H1 (cell line): ENCODE results near the gene GNG12. TPM values are rescaled to one million over a fixed set of nuclear protein-coding genes. Genes with fewer than 3 reads are reported as not detected.

Experiments
- CTCF ChIA-PET: fragments of 300-600 bp; sonication (Branson Sonifier 250); formaldehyde crosslinking; loops from one replicate; lab custom pipeline; 2021; ENCODE audit not compliant: partially characterized antibody; lab: Charles Lee
- POLR2A ChIA-PET: fragments of 300-600 bp; sonication (Branson Sonifier 250); formaldehyde crosslinking; loops from one replicate; lab custom pipeline; 2021; ENCODE audit warnings: inconsistent platforms; ENCODE audit not compliant: partially characterized antibody; lab: Charles Lee
- DNase-seq, 2 experiments: peaks; one replicate each; pipeline versions ENCODE4 v3.0.0 to v3.0.0-alpha.2; 2010 to 2022; ENCODE audit warnings: low spot score in 2 of 2, low read depth in 1 of 2, mixed read lengths in 1 of 2
- FAIRE-seq: peaks from 2 replicates; lab custom pipeline; 2011; peaks lifted over from hg19 to GRCh38; lab: Jason Lieb, UNC
- H2AFZ ChIP-seq: 2 replicates; pipeline ENCODE4 v1.8.1; 2012; ENCODE audit warnings: low read length, inconsistent platforms
- H2AK5ac ChIP-seq: 2 replicates; pipeline ENCODE4 v1.6.1; 2013; ENCODE audit warnings: low read depth, low read length
- H2BK120ac ChIP-seq: replicated peaks from 2 replicates; pipeline ENCODE3; 2013; ENCODE audit warnings: low read depth, low read length, inconsistent platforms
- H2BK12ac ChIP-seq: 2 replicates; pipeline ENCODE4 v1.6.1; 2013; ENCODE audit warnings: low read depth, low read length
- H2BK15ac ChIP-seq: 2 replicates; pipeline ENCODE4 v1.6.1; 2013; ENCODE audit warnings: low read length
- H2BK20ac ChIP-seq: 2 replicates; pipeline ENCODE4 v1.6.1; 2013; ENCODE audit warnings: low read length
- H2BK5ac ChIP-seq: 2 replicates; pipeline ENCODE4 v1.6.1; 2013; ENCODE audit warnings: low read depth, low read length
- H3K14ac ChIP-seq: 2 replicates; pipeline ENCODE4 v1.6.1; 2013; ENCODE audit warnings: inconsistent platforms; ENCODE audit not compliant: insufficient read length
- H3K18ac ChIP-seq: 2 replicates; pipeline ENCODE4 v1.6.1; 2013; ENCODE audit warnings: low read length; ENCODE audit errors: extremely low read depth
- H3K23ac ChIP-seq: 2 replicates; pipeline ENCODE4 v1.6.1; 2013; ENCODE audit warnings: inconsistent platforms; ENCODE audit not compliant: insufficient read length
- H3K23me2 ChIP-seq: 2 replicates; pipeline ENCODE4 v1.6.1; 2013; ENCODE audit warnings: low read depth, low read length
- H3K27ac ChIP-seq: 2 replicates; pipeline ENCODE4 v1.6.1; 2011; ENCODE audit warnings: low read depth, low read length, inconsistent platforms
- H3K27me3 ChIP-seq, 4 experiments: replicated peaks in 1 of 4; 1 replicate in 1 of 4; 2 replicates in 3 of 4; pipeline versions ENCODE4 v1.6.1 to v1.8.1; 2011 to 2013; ENCODE audit warnings: low read length in 3 of 4, mild to moderate bottlenecking in 3 of 4, inconsistent platforms in 2 of 4, mixed read lengths in 2 of 4, moderate library complexity in 1 of 4; ENCODE audit not compliant: control insufficient read depth in 3 of 4, insufficient read depth in 3 of 4; ENCODE audit errors: extremely low read depth in 1 of 4
- H3K36me3 ChIP-seq, 4 experiments: 2 replicates each; pipeline versions ENCODE4 v1.6.1 to v1.8.1; 2011 to 2013; ENCODE audit warnings: mild to moderate bottlenecking in 4 of 4, low read length in 3 of 4, moderate library complexity in 2 of 4, control low read depth in 1 of 4, inconsistent platforms in 1 of 4; ENCODE audit not compliant: insufficient read depth in 4 of 4, control insufficient read depth in 2 of 4
- H3K4ac ChIP-seq: replicated peaks from 2 replicates; pipeline ENCODE3; 2013; ENCODE audit warnings: low read length, low read depth, mixed read lengths, inconsistent platforms; ENCODE audit not compliant: insufficient read length
- H3K4me1 ChIP-seq, 4 experiments: replicated peaks in 1 of 4; 1 replicate in 1 of 4; 2 replicates in 3 of 4; pipeline versions ENCODE4 v1.6.1 to v1.8.1; 2011 to 2013; ENCODE audit warnings: low read length in 3 of 4, inconsistent platforms in 2 of 4, mixed read lengths in 1 of 4; ENCODE audit not compliant: insufficient read depth in 4 of 4, control insufficient read depth in 3 of 4
- H3K4me2 ChIP-seq, 2 experiments: 2 replicates each; pipeline versions ENCODE4 v1.6.1 to v1.8.1; 2011 to 2013; ENCODE audit warnings: low read depth in 2 of 2, low read length in 2 of 2, control low read depth in 1 of 2, inconsistent platforms in 1 of 2, mild to moderate bottlenecking in 1 of 2; ENCODE audit not compliant: insufficient read depth in 1 of 2
- H3K4me3 ChIP-seq, 4 experiments: fragments of 200-600, 300-600 bp in 1 of 4; sonication (generic), shearing (Covaris generic), sonication (Bioruptor Twin) in 1 of 4; 2 replicates each; pipeline versions ENCODE4 v1.5.1 to v1.8.1; 2011 to 2016; ENCODE audit warnings: low read length in 4 of 4, low read depth in 3 of 4, control low read depth in 2 of 4, inconsistent platforms in 2 of 4, mild to moderate bottlenecking in 2 of 4, mixed read lengths in 1 of 4, moderate library complexity in 1 of 4; ENCODE audit not compliant: insufficient read depth in 2 of 4; ENCODE audit errors: extremely low read depth in 1 of 4
- H3K56ac ChIP-seq: replicated peaks from 2 replicates; pipeline ENCODE3; 2013; ENCODE audit warnings: low read depth, mild to moderate bottlenecking, mixed read lengths, low read length, inconsistent platforms; ENCODE audit not compliant: insufficient read length
- H3K79me1 ChIP-seq: 2 replicates; pipeline ENCODE4 v1.6.1; 2013; ENCODE audit warnings: low read depth, low read length, control low read depth
- H3K79me2 ChIP-seq, 2 experiments: 2 replicates each; pipeline versions ENCODE4 v1.6.1 to v1.8.1; 2012 to 2013; ENCODE audit warnings: low read length in 2 of 2, mild to moderate bottlenecking in 2 of 2, inconsistent platforms in 1 of 2; ENCODE audit not compliant: insufficient read depth in 2 of 2, control insufficient read depth in 1 of 2
- H3K9ac ChIP-seq, 4 experiments: replicated peaks in 1 of 4; 1 replicate in 1 of 4; 2 replicates in 3 of 4; pipeline versions ENCODE4 v1.6.1 to v1.8.1; 2011 to 2013; ENCODE audit warnings: low read depth in 3 of 4, low read length in 3 of 4, control low read depth in 2 of 4, mild to moderate bottlenecking in 2 of 4, moderate library complexity in 2 of 4, inconsistent platforms in 1 of 4; ENCODE audit errors: extremely low read depth in 1 of 4
- H3K9me3 ChIP-seq, 2 experiments: 2 replicates each; pipeline versions ENCODE4 v1.6.1 to v1.8.1; 2012 to 2013; ENCODE audit warnings: mild to moderate bottlenecking in 2 of 2, moderate library complexity in 2 of 2, control low read depth in 1 of 2, inconsistent platforms in 1 of 2, low read depth in 1 of 2, low read length in 1 of 2, mixed read lengths in 1 of 2; ENCODE audit not compliant: insufficient read depth in 2 of 2
- H4K20me1 ChIP-seq, 2 experiments: replicated peaks in 1 of 2; 2 replicates each; pipeline versions ENCODE3 to v1.8.1; 2011 to 2013; ENCODE audit warnings: inconsistent platforms in 2 of 2, low read length in 2 of 2, mild to moderate bottlenecking in 1 of 2; ENCODE audit not compliant: insufficient read depth in 2 of 2, control insufficient read depth in 1 of 2
- H4K5ac ChIP-seq: 2 replicates; pipeline ENCODE4 v1.6.1; 2013; ENCODE audit warnings: low read length, low read depth, mixed read lengths, inconsistent platforms; ENCODE audit not compliant: insufficient read length
- H4K8ac ChIP-seq: 2 replicates; pipeline ENCODE4 v1.8.0; 2013; ENCODE audit warnings: mild to moderate bottlenecking, moderate library complexity, low read length, inconsistent platforms; ENCODE audit not compliant: insufficient read depth; ENCODE audit errors: extremely low read depth
- H4K91ac ChIP-seq: replicated peaks from 2 replicates; pipeline ENCODE3; 2013; ENCODE audit warnings: low read length, mixed read lengths, inconsistent platforms; ENCODE audit not compliant: insufficient read length
- BCL11A ChIP-seq, 2 experiments: IDR thresholded peaks; one replicate each; pipeline ENCODE4 v1.6.1; 2011; ENCODE audit warnings: low read depth in 2 of 2, low read length in 2 of 2, mild to moderate bottlenecking in 2 of 2
- CBX5 ChIP-seq: fragments of 300-800, 300-1000 bp; sonication (generic); IDR thresholded peaks from 2 replicates; pipeline ENCODE4 v1.7.1; 2016; ENCODE audit warnings: antibody characterized with exemption, low read length, low read depth
- CBX8 ChIP-seq: fragments of 300-800, 300-1000 bp; sonication (generic); IDR thresholded peaks from 2 replicates; pipeline ENCODE4 v1.7.1; 2016; ENCODE audit warnings: low read depth, low read length, borderline replicate concordance
- HDAC6 ChIP-seq: IDR thresholded peaks from one replicate; pipeline ENCODE4 v1.7.1; 2012; ENCODE audit warnings: low read depth, mild to moderate bottlenecking, inconsistent platforms, low read length, moderate library complexity
- KDM4A ChIP-seq: IDR thresholded peaks from one replicate; pipeline ENCODE4 v1.7.1; 2012; ENCODE audit warnings: low read depth, mild to moderate bottlenecking, moderate library complexity, low read length, inconsistent platforms; ENCODE audit not compliant: severe bottlenecking
- POLR2AphosphoS5 ChIP-seq: IDR thresholded peaks from 2 replicates; pipeline ENCODE4 v1.6.1; 2011; ENCODE audit warnings: low read depth, low read length
- SAP30 ChIP-seq: fragments of 300-600 bp; sonication (generic); IDR thresholded peaks from 2 replicates; pipeline ENCODE4 v1.7.1; 2012; ENCODE audit warnings: low read length, moderate library complexity, mild to moderate bottlenecking, inconsistent platforms; ENCODE audit not compliant: insufficient read depth, insufficient replicate concordance
- SIX5 ChIP-seq: IDR thresholded peaks from 2 replicates; pipeline ENCODE4 v1.6.1; 2011; ENCODE audit warnings: mild to moderate bottlenecking, low read depth, low read length
- TAF1 ChIP-seq: IDR thresholded peaks from 2 replicates; pipeline ENCODE4 v1.6.1; 2011; ENCODE audit warnings: mild to moderate bottlenecking, low read depth, low read length
- WGBS, 2 experiments: shearing (Covaris generic) in 1 of 2; methylation state at CpG; one replicate each; pipeline versions ENCODE4 v1.1.6 to v1.1.7; 2013 to 2015; ENCODE audit warnings: low lambda C conversion rate in 2 of 2, mixed read lengths in 2 of 2, inconsistent platforms in 1 of 2, low coverage in 1 of 2, missing lambda C conversion rate in 1 of 2; ENCODE audit not compliant: insufficient replicate concordance in 2 of 2, insufficient coverage in 1 of 2, insufficient read length in 1 of 2; ENCODE audit errors: extremely low coverage in 1 of 2, missing lambda C conversion rate in 1 of 2; 5-methylcytosine and 5-hydroxymethylcytosine counted together
- polyA plus RNA-seq, 7 experiments: library from polyadenylated mRNA; depleted of rRNA in 3 of 7; stranded (reverse) in 5 of 7; unstranded in 2 of 7; fragments of >200 nt in 5 of 7; fragments of 200-250 nt in 2 of 7; gene quantifications; 1 replicate in 5 of 7; 2 replicates in 1 of 7; 4 replicates in 1 of 7; pipeline versions ENCODE4 v1.2.1 to v1.2.3, GENCODE V29; 2011 to 2013; ENCODE audit warnings: missing spikeins in 2 of 7, mixed read lengths in 2 of 7
- total RNA-seq: library from RNA; stranded (reverse); fragmentation: NEBNext Ultra II Directional; extraction: Animal tissue kit (Norgen Biotek cat#: 25700); gene quantifications from 2 replicates; pipeline ENCODE4 v1.2.1, GENCODE V29; 2021

Gene GNG12
- total and polyA plus RNA-seq, 2 of the 8 experiments (the other 6 are each of a cell fraction or from before 2014, with no cell fraction given), result 11.4 to 35.8 TPM

GRCh38 chr1:67835663-67836452, 2.6 kb upstream of the GNG12 start:
- H3K27me3 ChIP-seq, result peaks cover 3 to 22% (median 17%) of the 10 kb centered on the region in 4 experiments; a peak in 6 of 7 replicates
- POLR2A ChIA-PET, result no interaction called here
- peaks cover 7% of the 10 kb centered on the region for H3K23me2 ChIP-seq
- CTCF ChIA-PET, result interaction anchor here (0.6 to 5.8 kb wide), 12 partner anchors 8 to 300 kb away, joined by 3 to 34 read pairs (median 4); no protein-coding TSS in a partner anchor
- H3K79me2 ChIP-seq, result peaks cover 0 to 4% of the 10 kb centered on the region in 2 experiments; a peak in 2 of 4 replicates
- WGBS, 2 experiments, result 73% methylated on average over 3 of the region's 3 CpGs; no CpG with 5 or more reads in 1 of the 2 experiments
- no peak overlapping the region for H3K14ac ChIP-seq
- peaks cover 8 to 23% (median 21%) of the 10 kb centered on the region in 4 experiments; a peak in 6 of 7 replicates for H3K4me1 ChIP-seq
- H3K23ac ChIP-seq, result no peak overlapping the region
- no peak for FAIRE-seq
- H4K5ac ChIP-seq, result no peak overlapping the region
- no peak overlapping the region for H3K4ac ChIP-seq
- no peaks in the 10 kb centered on the region for H3K36me3 ChIP-seq
- H2BK20ac ChIP-seq, result no peak overlapping the region; the same call in 1 of the 2 replicates
- H4K20me1 ChIP-seq, result no peaks in the 10 kb centered on the region
- H2AFZ ChIP-seq, result no peak overlapping the region
- DNase-seq, result no peak
- H4K8ac ChIP-seq, result no peak overlapping the region
- H2AK5ac ChIP-seq, result no peak overlapping the region
- H4K91ac ChIP-seq, result no peak overlapping the region
- no peaks in the 10 kb centered on the region for H3K79me1 ChIP-seq
- H3K27ac ChIP-seq, result no peak overlapping the region
- no peak overlapping the region for H2BK15ac ChIP-seq
- H3K9me3 ChIP-seq, result no peaks in the 10 kb centered on the region
- H2BK120ac ChIP-seq, result no peak overlapping the region
- no peak overlapping the region for H3K4me3 ChIP-seq
- no peak overlapping the region for H3K4me2 ChIP-seq
- TF ChIP-seq KDM4A (no peak), POLR2AphosphoS5 (no peak), BCL11A (IDR thresholded peaks at IDR 0.05; ENCODE audit: low read depth in 2 of 2, low read length in 2 of 2) (no peak), TAF1 (no peak), SIX5 (no peak), CBX5 (no peak), CBX8 (no peak), HDAC6 (no peak), SAP30 (no peak)
- no peak overlapping the region for H2BK12ac ChIP-seq
- no peak overlapping the region for H3K18ac ChIP-seq
- H2BK5ac ChIP-seq, result no peak overlapping the region
- H3K56ac ChIP-seq, result no peak overlapping the region
- no peak overlapping the region for H3K9ac ChIP-seq
